HG03565 (cell line): ENCODE measurements around the gene RSPH4A.
"Not testable (repeated sequence)": the region's sequence is repeated elsewhere in the genome, so short reads cannot be mapped to it uniquely, and the experiment has no call there.

Experiments
- ATAC-seq: cut with Tn5 transposase; IDR thresholded peaks from one replicate; pipeline ENCODE4 v1.9.1; 2021; ENCODE audit warnings: mild to moderate bottlenecking, moderate library complexity; ENCODE audit not compliant: unreplicated experiment

Gene RSPH4A

GRCh38 chr6:116615937-116616736 is at the start of gene RSPH4A:
Gene RSPH4A, plus strand, starts transcription at chr6:116616479. Its CDS starts 145 bp downstream, at chr6:116616624.
- ATAC-seq, result peak; percentile 99

- no peak for ATAC-seq
Measured at GRCh38 chr6:116568111-116568510, 48.2 kb upstream of the RSPH4A start.

GRCh38 chr6:116568821-116569755 is 47.2 kb upstream of the RSPH4A start:
- ATAC-seq, result no peak

GRCh38 chr6:116570856-116571682 is 45.2 kb upstream of the RSPH4A start, which contains the start of gene RWDD1:
Gene RWDD1, plus strand, starts transcription at chr6:116571504. Its CDS starts 79 bp downstream, at chr6:116571583.
- peak; percentile 93 for ATAC-seq

- ATAC-seq, result no peak
Measured at GRCh38 chr6:116571683-116572000, 44.6 kb upstream of the RSPH4A start.

- ATAC-seq, result no peak
Measured at GRCh38 chr6:116572162-116572561, 44.1 kb upstream of the RSPH4A start.

GRCh38 chr6:116575227-116575626 is 41.1 kb upstream of the RSPH4A start:
- ATAC-seq, result no peak

GRCh38 chr6:116577486-116577885 is 38.8 kb upstream of the RSPH4A start:
- no peak for ATAC-seq

GRCh38 chr6:116578335-116578734 is 37.9 kb upstream of the RSPH4A start:
- ATAC-seq, result no peak

GRCh38 chr6:116579143-116579542 is 37.1 kb upstream of the RSPH4A start:
- ATAC-seq, result no peak

GRCh38 chr6:116580198-116580597 is 36.1 kb upstream of the RSPH4A start:
- no peak for ATAC-seq

- ATAC-seq, result no peak
Measured at GRCh38 chr6:116586276-116586675, 30.0 kb upstream of the RSPH4A start.

GRCh38 chr6:116586738-116587137 is 29.5 kb upstream of the RSPH4A start:
- ATAC-seq, result no peak

- ATAC-seq, result no peak
Measured at GRCh38 chr6:116595247-116595646, 21.0 kb upstream of the RSPH4A start.

GRCh38 chr6:116596815-116597214 is 19.5 kb upstream of the RSPH4A start:
- no peak for ATAC-seq

GRCh38 chr6:116603916-116604315 is 12.4 kb upstream of the RSPH4A start:
- ATAC-seq, result not testable (repeated sequence)

- ATAC-seq, result not testable (repeated sequence)
Measured at GRCh38 chr6:116604868-116605267, 11.4 kb upstream of the RSPH4A start.

- ATAC-seq, result no peak
Measured at GRCh38 chr6:116605935-116606334, 10.3 kb upstream of the RSPH4A start.

GRCh38 chr6:116611056-116611455 is 5.2 kb upstream of the RSPH4A start:
- no peak for ATAC-seq

- no peak for ATAC-seq
Measured at GRCh38 chr6:116616737-116617053, 416 bp downstream of the RSPH4A start.
